Left forelimb (tissue), 1 donor: ENCODE results near the gene PRR14.

Experiments used
- DNase-seq: peaks from one replicate; pipeline ENCODE4 v3.0.0-alpha.2; 2018; ENCODE audit warnings: low spot score

The PRR14 gene

GRCh38 chr16:30659507-30660423 lies 9.0 kb downstream of the PRR14 start:
- no peak for DNase-seq

- no peak for DNase-seq
These were observed 9.9 kb downstream of the PRR14 start for GRCh38 chr16:30660424-30661261.

- DNase-seq = no peak
These were observed 11.7 kb downstream of the PRR14 start for GRCh38 chr16:30662449-30662848.

GRCh38 chr16:30663038-30663437 lies 12.3 kb downstream of the PRR14 start:
- no peak for DNase-seq

GRCh38 chr16:30663820-30664219 lies 13.1 kb downstream of the PRR14 start:
- no peak for DNase-seq

GRCh38 chr16:30664616-30665109 lies 13.9 kb downstream of the PRR14 start:
- DNase-seq = no peak

- no peak for DNase-seq
These were observed 14.5 kb downstream of the PRR14 start for GRCh38 chr16:30665155-30665829.

- no peak for DNase-seq
These were observed 15.1 kb downstream of the PRR14 start for GRCh38 chr16:30665830-30666190.

- no peak for DNase-seq
These were observed 15.9 kb downstream of the PRR14 start for GRCh38 chr16:30666681-30667080.

GRCh38 chr16:30667361-30667905 lies 16.7 kb downstream of the PRR14 start:
- DNase-seq = no peak

GRCh38 chr16:30668393-30668792 lies 17.6 kb downstream of the PRR14 start:
- DNase-seq = no peak

- DNase-seq = no peak
These were observed 18.5 kb downstream of the PRR14 start for GRCh38 chr16:30669026-30669902.

- no peak for DNase-seq
These were observed 19.4 kb downstream of the PRR14 start for GRCh38 chr16:30669903-30670824.

- DNase-seq = no peak
These were observed 24.4 kb downstream of the PRR14 start for GRCh38 chr16:30675143-30675542.

- no peak for DNase-seq
These were observed 27.3 kb downstream of the PRR14 start for GRCh38 chr16:30677931-30678585.

GRCh38 chr16:30678586-30678970 lies 27.8 kb downstream of the PRR14 start:
- no peak for DNase-seq

- no peak for DNase-seq
These were observed 29.6 kb downstream of the PRR14 start for GRCh38 chr16:30680326-30680725.

- no peak for DNase-seq
These were observed 37.9 kb downstream of the PRR14 start for GRCh38 chr16:30688701-30689100.

- DNase-seq = no peak
These were observed 41.1 kb downstream of the PRR14 start for GRCh38 chr16:30691907-30692306.
